HG03135 (cell line): ENCODE measurements around the gene CDR2L.

ENCODE experiments used
- ATAC-seq: cut with Tn5 transposase; IDR thresholded peaks from one replicate; pipeline ENCODE4 v1.9.1; 2021; ENCODE audit warnings: mild to moderate bottlenecking, moderate library complexity; ENCODE audit not compliant: unreplicated experiment

CDR2L gene

GRCh38 chr17:74987418-74987908, at the start of gene CDR2L:
Gene CDR2L, plus strand, starts transcription at chr17:74987632. Its CDS starts 412 bp downstream, at chr17:74988044.
- peak; percentile 87 for ATAC-seq

- no peak for ATAC-seq
Measured at GRCh38 chr17:74938194-74938950, 49.1 kb upstream of the CDR2L start.

- ATAC-seq, result no peak
Measured at GRCh38 chr17:74939534-74939933, 47.9 kb upstream of the CDR2L start.

- ATAC-seq, result no peak
Measured at GRCh38 chr17:74941128-74941725, 46.2 kb upstream of the CDR2L start.

- no peak for ATAC-seq
Measured at GRCh38 chr17:74943808-74944522, 43.5 kb upstream of the CDR2L start.

GRCh38 chr17:74945543-74945942, 41.9 kb upstream of the CDR2L start:
- ATAC-seq, result no peak

GRCh38 chr17:74946641-74947040, 40.8 kb upstream of the CDR2L start:
- ATAC-seq, result no peak

GRCh38 chr17:74947041-74947754, 40.2 kb upstream of the CDR2L start:
- ATAC-seq, result no peak

GRCh38 chr17:74949455-74950115, 37.8 kb upstream of the CDR2L start:
- no peak for ATAC-seq

GRCh38 chr17:74950207-74950606, 37.2 kb upstream of the CDR2L start:
- no peak for ATAC-seq

- ATAC-seq, result no peak
Measured at GRCh38 chr17:74951065-74951464, 36.4 kb upstream of the CDR2L start.

- ATAC-seq, result no peak
Measured at GRCh38 chr17:74951680-74952421, 35.6 kb upstream of the CDR2L start.

GRCh38 chr17:74952431-74953133, 34.9 kb upstream of the CDR2L start:
- ATAC-seq, result no peak

- ATAC-seq, result no peak
Measured at GRCh38 chr17:74953134-74953687, 34.2 kb upstream of the CDR2L start.

GRCh38 chr17:74954115-74954514, 33.3 kb upstream of the CDR2L start:
- ATAC-seq, result no peak

GRCh38 chr17:74954665-74955421, 32.6 kb upstream of the CDR2L start:
- no peak for ATAC-seq

- ATAC-seq, result no peak
Measured at GRCh38 chr17:74956093-74956492, 31.3 kb upstream of the CDR2L start.
